ENCODE data around the gene CDPF1. TPM values are rescaled to one million over a fixed set of nuclear protein-coding genes. Genes with fewer than 3 reads are reported as not detected.

CDPF1 gene
- total RNA-seq, 2 donors from 2014 or later = 9.7 to 11.9 TPM

GRCh38 chr22:46224044-46224897, 25.8 kb downstream of the CDPF1 start:
- Histone ChIP-seq H3K27ac (no peak overlapping the region), H3K4me1 (no peaks in the 10 kb centered on the region), H3K4me3 (no peak overlapping the region), H3K27me3 (no peaks in the 10 kb centered on the region), H3K9me3 (no peaks in the 10 kb centered on the region), H3K36me3 (peaks cover 33% of the 10 kb centered on the region)
- DNase-seq (ENCODE audit: low spot score) = no peak
- no peak for TF ChIP-seq CTCF (IDR thresholded peaks at IDR 0.05)

GRCh38 chr22:46220921-46221320, 29.2 kb downstream of the CDPF1 start:
- Histone ChIP-seq H3K36me3 (peaks cover 61% of the 10 kb centered on the region), H3K4me1 (no peaks in the 10 kb centered on the region)
- TF ChIP-seq CTCF (IDR thresholded peaks at IDR 0.05) = no peak

GRCh38 chr22:46219636-46220035, 30.5 kb downstream of the CDPF1 start:
- DNase-seq (ENCODE audit: low spot score) = no peak
- Histone ChIP-seq H3K27ac (no peak overlapping the region), H3K4me1 (no peaks in the 10 kb centered on the region), H3K9me3 (no peaks in the 10 kb centered on the region), H3K27me3 (no peaks in the 10 kb centered on the region), H3K36me3 (peaks cover 72% of the 10 kb centered on the region), H3K4me3 (no peak overlapping the region)
- no peak for TF ChIP-seq CTCF (IDR thresholded peaks at IDR 0.05)

More at GRCh38 chr22:46220921-46221320, 29.2 kb downstream of the CDPF1 start:
- Histone ChIP-seq H3K27ac (no peak overlapping the region), H3K9me3 (no peaks in the 10 kb centered on the region), H3K4me3 (no peak overlapping the region), H3K27me3 (no peaks in the 10 kb centered on the region)
- no peak for DNase-seq (ENCODE audit: low spot score)

GRCh38 chr22:46214616-46215015, 35.5 kb downstream of the CDPF1 start:
- H3K4me1 ChIP-seq = no peaks in the 10 kb centered on the region
- H3K9me3 ChIP-seq = peaks cover 0 to 2% of the 10 kb centered on the region in 2 donors
- DNase-seq (ENCODE audit: low spot score) = no peak
- TF ChIP-seq CTCF (IDR thresholded peaks at IDR 0.05) = no peak
- no peaks in the 10 kb centered on the region for H3K27me3 ChIP-seq
- H3K4me3 ChIP-seq = no peak overlapping the region
- H3K27ac ChIP-seq = no peak overlapping the region
- peaks cover 57% of the 10 kb centered on the region for H3K36me3 ChIP-seq

- Histone ChIP-seq H3K27ac (no peak overlapping the region), H3K36me3 (peaks cover 52% of the 10 kb centered on the region), H3K27me3 (no peaks in the 10 kb centered on the region), H3K4me3 (no peak overlapping the region), H3K4me1 (no peaks in the 10 kb centered on the region), H3K9me3 (peaks cover 0 to 7% of the 10 kb centered on the region in 2 donors)
- TF ChIP-seq CTCF (IDR thresholded peaks at IDR 0.05) = no peak
- DNase-seq (ENCODE audit: low spot score) = no peak
Measured at GRCh38 chr22:46214149-46214548, 35.9 kb downstream of the CDPF1 start.
